HG02610 (cell line): ENCODE results near the gene MOCS2.
A peak's percentile ranks its signal among the peaks of the same experiment; 100 is the strongest.
"Not testable (repeated sequence)": the region's sequence is repeated elsewhere in the genome, so short reads cannot be mapped to it uniquely, and the experiment has no call there.

ENCODE experiments used
- ATAC-seq: cut with Tn5 transposase; IDR thresholded peaks from one replicate; pipeline ENCODE4 v1.9.1; 2021; ENCODE audit warnings: mild to moderate bottlenecking, moderate library complexity; ENCODE audit not compliant: unreplicated experiment

Gene MOCS2, protein sequence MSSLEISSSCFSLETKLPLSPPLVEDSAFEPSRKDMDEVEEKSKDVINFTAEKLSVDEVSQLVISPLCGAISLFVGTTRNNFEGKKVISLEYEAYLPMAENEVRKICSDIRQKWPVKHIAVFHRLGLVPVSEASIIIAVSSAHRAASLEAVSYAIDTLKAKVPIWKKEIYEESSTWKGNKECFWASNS

DNA sequence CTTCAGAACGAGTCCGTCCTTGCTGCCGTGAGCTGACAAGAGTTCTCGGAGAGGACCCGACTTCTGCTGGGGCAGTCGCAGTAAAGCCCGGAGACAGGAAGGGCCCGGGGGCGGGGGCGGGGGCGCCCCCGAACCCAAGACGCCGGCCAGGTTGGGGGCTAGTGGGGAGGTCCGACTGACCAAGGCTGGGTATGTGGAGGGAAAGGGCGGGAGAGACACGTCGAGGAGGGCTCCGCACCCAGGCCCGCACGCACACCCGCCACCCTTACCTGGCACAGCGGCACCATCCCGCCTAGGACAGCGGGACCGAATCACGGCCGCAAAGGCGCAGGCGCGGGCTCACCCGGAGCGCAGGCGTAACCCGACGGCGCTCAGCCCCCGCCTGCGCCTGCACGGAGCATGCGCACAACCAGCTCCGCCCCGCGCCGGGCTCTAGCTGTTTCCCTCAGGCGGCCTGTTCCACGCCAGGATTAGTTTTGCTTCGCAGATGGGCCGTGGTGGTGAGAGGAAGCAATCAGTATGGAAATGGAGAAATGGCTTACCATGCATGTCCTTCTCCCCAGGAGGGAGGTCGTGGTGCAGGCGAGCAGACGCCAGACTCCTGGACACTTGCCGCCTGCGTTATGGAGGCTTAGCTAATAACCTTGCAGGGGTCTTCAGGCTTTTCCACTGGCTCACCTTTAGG, at the start of gene MOCS2:
MOCS2 (minus strand) TSS at position 315 of the 685 bp plus-strand sequence. CDS start 2,583 bp downstream, outside the sequence.
- peak; percentile 97 for ATAC-seq

DNA sequence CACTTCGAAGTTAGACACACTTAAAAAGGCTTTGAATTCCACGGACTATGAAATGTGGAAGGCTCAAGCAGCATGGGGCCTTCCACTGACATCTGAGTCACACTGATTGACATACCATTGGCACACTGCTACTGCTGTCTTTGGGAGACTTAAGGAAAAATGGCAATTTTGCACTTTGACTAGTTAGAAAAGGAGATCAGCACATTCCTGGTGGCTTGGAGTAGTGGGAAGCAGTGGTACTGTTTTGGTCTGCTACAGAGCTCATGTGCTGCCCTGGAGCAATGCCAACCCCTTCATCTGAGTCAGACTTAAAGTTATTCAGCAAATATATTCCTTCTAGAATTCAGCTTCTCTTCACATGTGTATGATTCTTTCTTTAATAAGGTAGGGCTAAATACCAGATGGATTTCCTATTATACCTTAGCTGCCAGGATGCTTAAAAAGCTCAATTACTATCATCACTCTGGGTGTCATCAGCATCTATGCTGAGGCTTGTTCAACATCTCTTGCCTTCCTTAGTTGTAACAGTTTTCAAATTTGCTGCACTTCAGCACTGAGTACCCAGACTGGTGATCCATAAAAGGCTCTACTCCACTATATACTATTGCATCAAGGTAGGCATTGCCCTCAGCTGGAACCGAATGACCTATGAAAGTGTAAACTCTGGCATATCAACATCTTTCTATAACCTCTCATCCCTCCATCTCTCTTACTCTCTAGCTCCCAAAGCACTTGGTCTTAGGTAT, 42.3 kb upstream of the MOCS2 start:
- no peak for ATAC-seq

DNA sequence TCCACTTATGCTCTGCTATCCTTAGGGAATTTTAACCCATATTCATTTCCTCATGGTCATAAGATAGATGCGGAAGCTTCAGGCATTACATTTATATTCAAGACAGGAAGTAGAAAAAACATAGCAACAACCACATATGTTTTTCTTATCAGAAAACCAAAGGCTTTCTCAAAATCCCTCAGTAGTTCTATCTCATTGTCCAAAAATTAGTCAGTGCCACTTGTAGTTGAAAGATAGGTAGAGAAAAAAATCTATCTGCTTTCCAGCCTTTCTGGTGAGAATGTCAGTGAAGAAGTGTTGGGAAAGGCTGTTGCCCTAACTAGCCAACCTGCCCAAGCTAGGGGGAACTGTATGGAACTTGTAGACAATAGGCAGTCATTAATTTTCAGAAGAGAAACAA, 23.5 kb upstream of the MOCS2 start:
- ATAC-seq = no peak

DNA sequence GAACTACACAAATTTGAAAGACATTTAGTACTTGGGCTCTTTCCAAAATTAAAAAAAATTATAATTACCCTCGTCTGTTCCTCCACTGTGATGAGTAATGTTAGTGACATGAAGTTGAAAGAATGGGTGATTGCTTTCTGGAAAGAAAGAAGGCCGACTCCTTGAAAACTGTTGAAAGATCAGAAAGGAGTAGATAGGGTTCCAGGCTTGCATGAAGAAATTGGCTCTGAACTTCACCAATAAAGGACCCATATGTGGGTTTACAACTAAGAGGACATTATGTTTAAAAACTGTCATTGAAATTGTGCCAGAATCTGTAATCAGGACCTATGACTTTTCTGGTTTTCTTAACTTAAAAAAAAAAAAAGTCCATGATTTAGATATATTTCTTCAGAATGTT, 20.7 kb upstream of the MOCS2 start:
- no peak for ATAC-seq

DNA sequence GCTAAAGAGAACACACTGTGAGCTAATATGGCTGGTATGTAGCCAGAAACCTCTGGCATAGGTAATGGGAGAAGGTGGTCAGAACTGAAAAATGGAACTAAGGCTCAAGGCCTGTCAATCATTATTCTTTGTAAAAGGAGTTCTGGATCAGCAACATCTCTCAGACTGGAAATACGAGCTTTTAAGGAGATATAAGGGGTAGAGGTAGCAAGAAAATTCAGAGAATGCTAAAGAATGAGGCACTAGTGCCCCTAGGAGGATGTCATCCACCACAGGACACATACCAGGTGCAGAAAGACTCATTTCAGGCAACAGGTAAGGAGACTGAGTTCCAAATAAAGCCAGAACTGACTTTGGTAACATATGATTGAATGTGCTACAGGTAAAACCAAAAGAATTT, 18.9 kb upstream of the MOCS2 start:
- no peak for ATAC-seq

DNA sequence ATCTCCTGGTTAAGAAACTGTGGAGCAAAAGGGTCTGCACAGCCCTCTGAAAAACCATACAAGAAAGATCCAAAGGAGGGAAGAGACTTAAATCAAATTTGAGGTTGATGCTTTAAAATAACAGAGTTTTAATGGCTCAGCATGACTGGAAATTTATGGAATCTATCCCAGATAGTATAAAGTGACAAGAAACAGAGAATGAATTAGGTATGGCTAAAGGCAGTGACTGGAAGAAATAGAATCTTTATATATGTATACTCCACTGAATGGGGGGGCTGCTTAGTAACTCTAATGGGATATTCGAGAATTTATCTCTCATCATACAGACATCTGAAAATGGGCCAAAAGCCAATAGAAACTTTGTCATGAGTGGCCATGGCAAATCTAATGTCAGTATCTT, 17.6 kb upstream of the MOCS2 start:
- no peak for ATAC-seq

DNA sequence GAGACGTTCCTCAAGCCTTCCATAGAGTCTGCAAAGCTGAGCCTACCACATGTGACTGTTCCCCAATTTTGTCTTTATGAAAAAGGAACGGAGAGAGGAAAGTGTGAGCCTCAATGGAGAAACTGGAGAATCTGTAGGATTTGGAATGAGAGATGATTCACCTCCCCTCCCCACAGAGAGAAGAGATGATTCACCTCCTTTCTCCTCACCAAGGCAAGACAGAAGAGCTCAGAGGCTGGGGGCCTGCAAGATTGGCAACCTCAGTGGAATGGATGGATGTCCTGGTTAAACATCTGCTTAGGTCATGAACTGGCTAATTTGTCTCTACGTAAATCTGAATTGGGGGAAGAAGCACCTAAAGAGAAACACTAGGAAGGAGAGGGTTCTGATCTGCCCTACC, 17.0 kb upstream of the MOCS2 start:
- ATAC-seq = no peak

DNA sequence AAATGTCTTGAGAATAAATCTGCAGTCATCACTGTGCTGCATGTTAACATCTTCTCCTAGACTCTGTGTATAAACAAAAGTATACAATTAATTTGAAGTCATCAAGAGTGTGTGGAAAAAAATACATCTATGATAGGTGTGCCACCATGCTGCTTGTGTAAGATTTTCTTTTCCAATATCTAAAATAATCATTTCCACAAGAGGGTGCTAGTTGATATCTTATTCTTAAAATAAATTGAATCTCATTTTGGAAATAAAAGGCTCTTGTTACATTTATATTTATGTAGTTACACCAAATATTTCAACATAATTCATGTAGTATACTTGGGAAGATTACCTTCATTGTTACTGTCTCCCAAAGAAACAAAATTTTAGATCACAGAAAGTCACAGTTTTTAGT, 14.1 kb upstream of the MOCS2 start:
- no peak for ATAC-seq

DNA sequence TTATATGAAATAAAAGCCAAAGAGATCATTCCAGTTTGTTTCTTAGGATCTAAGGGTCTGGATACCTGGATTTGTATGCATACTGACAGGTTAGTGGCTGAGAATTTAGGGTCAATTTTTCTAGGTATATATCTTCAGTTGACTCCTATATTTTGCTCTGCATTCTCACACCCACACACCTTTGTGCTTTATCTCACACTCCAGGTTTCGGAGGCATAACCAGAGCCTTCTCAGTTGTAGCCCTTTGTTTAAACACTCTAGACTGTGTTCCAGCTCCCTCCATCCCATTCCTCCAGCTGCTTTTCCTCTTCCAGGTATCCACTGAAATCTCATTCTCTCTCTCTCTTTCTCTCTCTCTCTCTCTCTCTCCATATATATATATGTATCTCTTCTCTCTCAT, 10.6 kb upstream of the MOCS2 start:
- ATAC-seq = no peak

DNA sequence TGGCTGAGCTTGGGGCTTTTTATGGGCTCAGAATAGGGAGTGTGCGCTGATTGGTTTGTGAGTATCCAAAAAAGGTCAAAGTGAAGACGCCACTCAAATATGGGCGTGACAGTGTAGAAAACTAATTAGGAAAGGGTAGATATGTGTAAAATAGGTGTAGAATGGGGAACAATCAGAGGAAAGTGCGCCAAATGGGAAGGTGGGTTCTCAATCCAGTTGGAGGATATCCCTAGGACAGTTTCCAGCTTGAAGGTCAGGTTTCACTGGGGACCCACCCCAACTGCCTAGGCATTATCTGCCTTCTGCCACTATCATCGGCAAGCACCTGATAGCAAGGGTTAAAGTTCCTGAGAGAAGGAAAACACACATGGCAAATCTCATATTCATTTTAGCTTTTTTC, 9.3 kb upstream of the MOCS2 start:
- ATAC-seq = no peak

DNA sequence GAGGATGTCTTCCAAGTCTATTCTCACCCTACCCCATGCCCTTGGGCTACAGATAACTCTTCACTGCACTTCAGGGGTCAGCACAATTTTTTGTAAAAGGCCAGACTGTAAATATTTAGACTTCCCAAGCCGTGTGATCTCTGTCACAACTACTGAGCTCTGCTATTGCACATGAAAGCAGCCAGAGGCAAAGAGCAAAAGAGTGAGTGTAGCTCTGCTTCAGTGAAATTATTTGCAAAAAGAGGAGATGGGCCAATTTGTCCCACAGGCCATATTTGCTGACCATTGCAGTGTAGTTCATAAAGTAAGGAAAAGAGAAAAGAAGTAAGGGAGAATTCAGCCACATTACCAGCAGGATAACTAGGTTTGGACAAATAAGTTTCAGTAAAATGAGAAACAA, 7.0 kb upstream of the MOCS2 start:
- no peak for ATAC-seq

DNA sequence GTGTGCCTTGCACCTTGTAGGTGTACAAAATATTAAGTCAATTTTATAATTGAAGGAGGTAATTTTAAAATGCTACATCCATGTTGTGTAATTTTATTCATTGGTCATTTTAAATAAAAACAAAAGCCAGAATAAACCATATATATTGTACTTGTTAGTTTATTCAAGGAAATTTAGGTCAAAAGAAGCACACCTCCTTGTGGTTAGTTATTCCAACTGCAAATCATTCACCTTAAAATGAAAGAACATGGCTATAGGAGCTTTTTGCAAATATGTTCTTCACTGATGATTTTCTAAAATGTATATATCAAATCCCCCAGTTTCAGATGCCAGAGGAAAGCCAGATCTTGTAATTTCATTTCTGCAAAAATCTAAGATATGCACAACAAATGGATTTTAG, 5.4 kb upstream of the MOCS2 start:
- no peak for ATAC-seq

DNA sequence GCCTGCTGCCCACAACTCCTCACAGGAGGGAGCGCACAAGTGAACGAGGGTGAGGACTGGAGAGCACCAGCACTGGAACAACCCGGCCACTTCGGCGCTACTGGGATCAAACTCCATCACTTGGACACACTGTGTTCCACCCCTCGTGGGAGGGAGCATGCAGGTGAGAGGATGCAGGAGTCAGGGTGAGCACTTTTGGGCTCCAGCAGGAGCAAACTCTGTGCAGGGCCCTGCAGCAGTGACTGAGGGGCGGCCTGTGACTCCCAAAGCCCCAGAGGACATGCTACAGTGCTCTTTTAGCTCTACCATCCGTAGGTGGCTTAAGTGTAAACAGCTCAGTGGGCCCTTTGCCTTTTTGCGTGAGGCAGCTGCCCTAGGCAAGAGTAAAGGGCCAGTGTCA, 4.4 kb upstream of the MOCS2 start:
- ATAC-seq = no peak

DNA sequence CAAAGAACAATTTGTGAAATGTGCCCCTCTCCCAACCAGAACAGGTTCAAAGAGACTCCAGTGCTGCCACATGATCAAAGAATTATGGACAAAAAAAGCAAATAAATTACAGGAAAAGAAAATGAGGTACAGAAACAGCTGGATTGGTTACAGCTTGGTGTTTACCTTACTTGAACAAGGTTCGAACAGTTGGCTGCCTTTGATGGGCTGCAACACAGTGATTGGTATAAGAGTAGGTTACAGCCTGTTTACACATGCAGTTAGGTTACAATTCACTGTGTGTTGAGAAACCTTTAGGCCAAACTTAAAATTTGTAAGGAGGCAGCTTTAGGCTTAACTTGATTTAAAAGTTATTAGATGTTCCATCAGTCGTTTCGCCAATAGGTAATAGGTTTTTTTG, 3.4 kb upstream of the MOCS2 start:
- ATAC-seq = no peak

DNA sequence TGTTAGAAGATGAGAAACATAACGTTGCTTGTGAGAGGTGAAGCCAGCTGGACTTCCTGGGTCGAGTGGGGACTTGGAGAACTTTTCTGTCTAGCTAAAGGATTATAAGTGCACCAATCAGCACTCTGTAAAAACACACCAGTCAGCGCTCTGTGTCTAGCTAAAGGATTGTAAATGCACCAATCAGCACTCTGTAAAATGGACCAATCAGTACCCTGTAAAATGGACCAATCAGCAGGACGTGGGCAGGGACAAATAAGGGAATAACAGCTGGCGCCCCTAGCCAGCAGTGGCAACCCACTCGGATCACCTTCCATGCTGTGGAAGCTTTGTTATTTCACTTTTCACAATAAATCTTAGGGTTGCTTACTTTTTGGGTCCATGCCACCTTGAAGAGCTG, 2.8 kb upstream of the MOCS2 start:
- not testable (repeated sequence) for ATAC-seq

DNA sequence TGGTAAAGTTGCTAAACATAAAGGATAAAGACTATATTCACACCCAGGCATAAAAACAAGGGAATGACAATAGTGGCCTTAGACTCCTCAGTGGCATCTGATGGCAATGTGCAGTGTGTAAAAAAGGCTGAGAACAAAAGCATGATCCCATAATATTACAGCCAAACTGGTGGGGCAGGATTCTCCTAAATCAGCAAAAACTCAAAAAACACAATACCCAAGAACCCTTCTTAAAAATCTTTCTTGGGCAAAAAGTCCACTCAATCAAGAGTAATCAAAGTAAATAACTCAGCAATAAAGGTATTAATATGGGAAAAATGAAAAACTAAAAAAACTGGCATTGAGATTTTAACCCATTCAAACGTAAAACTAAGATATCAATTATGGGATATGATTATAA, 1.6 kb upstream of the MOCS2 start:
- ATAC-seq = no peak

DNA sequence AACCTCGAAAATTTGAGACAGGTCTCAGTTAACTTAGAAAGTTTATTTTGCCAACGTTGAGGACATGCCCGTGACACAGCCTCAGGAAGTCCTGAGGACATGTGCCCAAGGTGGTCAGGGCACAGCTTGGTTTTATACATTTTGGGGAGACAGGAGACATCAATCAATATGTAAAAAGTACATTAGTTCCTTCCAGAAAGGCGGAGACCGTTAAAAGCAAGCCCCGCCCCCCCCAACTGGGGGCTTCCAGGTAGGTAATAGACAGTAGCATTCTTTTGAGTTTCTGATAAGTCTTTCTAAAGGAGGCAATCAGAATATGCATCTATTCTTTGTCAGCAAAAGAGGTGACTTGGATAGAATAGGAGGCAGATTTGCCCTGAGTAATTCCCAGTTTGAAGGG, 599 bp upstream of the MOCS2 start:
- no peak for ATAC-seq

DNA sequence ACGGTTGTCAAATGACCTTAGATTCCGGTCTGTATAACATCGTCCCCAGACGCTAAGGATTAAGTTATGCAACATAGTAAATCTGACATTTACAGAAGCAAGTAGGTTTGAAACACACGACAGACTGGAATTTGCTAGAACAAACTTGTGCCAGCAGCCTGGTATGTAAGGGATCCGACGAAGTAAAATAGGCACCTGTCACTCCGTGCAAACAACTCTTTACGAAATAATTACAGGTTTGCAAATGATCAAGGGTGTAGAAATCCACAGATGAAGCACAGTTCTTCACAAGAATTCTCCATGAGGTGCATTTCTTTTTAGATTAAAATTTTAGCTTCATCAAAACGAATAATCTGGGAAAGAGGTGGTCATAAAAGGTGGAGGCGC, 508 bp downstream of the MOCS2 start:
- ATAC-seq = peak; percentile 4

DNA sequence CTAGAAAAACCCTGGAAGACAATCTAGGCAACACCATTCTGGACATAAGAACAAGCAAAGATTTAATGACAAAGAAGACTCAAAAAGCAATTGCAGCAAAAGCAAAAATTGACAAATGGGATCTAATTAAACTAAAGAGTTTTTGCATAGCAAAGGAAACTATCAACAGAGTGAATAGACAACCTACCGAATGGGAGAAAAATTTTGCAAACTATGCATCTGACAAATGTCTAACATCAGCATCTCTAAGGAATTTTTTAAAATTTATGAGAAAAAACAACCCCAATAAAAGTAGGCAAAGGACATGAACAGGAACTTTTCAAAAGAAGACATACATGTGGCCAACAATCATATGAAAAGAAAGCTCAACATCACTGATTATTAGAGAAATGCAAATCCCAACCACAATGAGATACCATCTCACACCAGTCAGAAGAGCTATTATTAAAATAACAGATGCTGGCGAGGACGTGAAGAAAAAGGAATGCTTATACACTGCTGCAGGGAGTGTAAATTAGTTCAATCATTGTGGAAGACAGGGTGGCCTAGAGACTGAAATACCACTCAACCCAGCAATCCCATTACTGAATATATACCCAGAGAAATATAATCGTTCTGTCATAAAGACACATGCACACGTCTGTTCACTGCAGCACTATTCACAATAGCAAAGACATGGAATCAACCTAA, 3.8 kb downstream of the MOCS2 start:
- ATAC-seq = no peak

DNA sequence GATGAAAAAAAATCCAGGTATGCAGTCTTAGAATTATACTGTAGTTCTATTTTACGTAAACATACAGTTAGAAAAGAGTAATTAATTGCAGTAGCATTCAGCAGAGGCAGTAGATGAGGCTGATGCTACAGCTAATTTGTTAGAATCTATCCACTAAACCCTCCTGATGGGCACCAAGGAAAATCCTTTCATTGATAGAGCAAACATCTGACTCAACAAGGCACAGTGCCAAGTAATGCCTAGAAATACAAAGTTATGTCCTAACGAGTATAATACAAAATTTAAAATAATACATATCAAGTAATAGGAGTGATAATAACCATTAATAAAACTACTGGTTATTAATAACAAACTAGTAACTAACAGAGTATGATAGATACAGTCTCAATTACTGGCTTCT, 9.0 kb downstream of the MOCS2 start:
- ATAC-seq = no peak

DNA sequence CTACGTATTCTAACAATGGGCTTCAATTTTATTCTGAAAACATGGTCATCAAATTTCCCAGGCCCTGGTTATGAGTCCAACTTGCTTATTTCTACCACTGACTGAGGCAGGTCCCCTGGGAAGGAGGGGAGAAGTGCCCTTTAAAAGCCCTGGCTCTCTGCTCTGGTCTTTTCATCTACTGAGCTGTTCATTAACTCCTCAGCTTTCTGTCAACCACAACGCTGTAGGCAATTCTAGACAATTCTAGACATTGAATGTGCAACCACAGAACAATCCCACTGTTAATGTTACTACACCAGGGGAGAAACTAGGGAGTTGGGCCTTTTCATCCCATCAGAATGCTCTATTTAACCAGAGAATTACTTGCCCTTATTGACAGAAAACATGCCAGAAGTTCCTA, 10.0 kb downstream of the MOCS2 start:
- ATAC-seq = no peak
